ENCODE measurements around the gene POLD3. TPM values are rescaled to one million over a fixed set of nuclear protein-coding genes. Genes with fewer than 3 reads are reported as not detected.

The POLD3 gene
- total RNA-seq, 1 donor from 2014 or later: 16.3 TPM

- Mint-ChIP-seq H3K9me3 (no peaks in the 10 kb centered on the region), H3K4me1 (no peaks in the 10 kb centered on the region), H3K27me3 (no peaks in the 10 kb centered on the region), H3K27ac (no peak overlapping the region), H3K4me3 (no peak overlapping the region), H3K36me3 (ENCODE audit: low read depth) (peaks cover 71% of the 10 kb centered on the region)
- no peak for ATAC-seq (ENCODE audit: low read depth)
- DNase-seq: no peak
- intact Hi-C loops (cut with micrococcal nuclease): no loop called here
- no peak for TF ChIP-seq CTCF (IDR thresholded peaks at IDR 0.05)
- POLR2A ChIA-PET: no interaction called here
- CTCF ChIA-PET: no interaction called here
Measured at GRCh38 chr11:74638869-74639268, 46.5 kb downstream of the POLD3 start.

- Mint-ChIP-seq H3K4me1 (no peaks in the 10 kb centered on the region), H3K36me3 (ENCODE audit: low read depth) (peaks cover 66% of the 10 kb centered on the region), H3K27ac (no peak overlapping the region), H3K27me3 (no peaks in the 10 kb centered on the region), H3K4me3 (no peak overlapping the region), H3K9me3 (no peaks in the 10 kb centered on the region)
- DNase-seq: no peak
- POLR2A ChIA-PET: no interaction called here
- intact Hi-C loops (cut with micrococcal nuclease): no loop called here
- CTCF ChIA-PET: no interaction called here
- TF ChIP-seq CTCF (IDR thresholded peaks at IDR 0.05): no peak
- no peak for ATAC-seq (ENCODE audit: low read depth)
Measured at GRCh38 chr11:74639533-74639932, 47.2 kb downstream of the POLD3 start.

GRCh38 chr11:74641289-74641688 lies 48.9 kb downstream of the POLD3 start:
- H3K27me3 Mint-ChIP-seq: no peaks in the 10 kb centered on the region
- H3K4me3 Mint-ChIP-seq: no peak overlapping the region
- ChIA-PET CTCF (no interaction called here), POLR2A (no interaction called here)
- peaks cover 48% of the 10 kb centered on the region for H3K36me3 Mint-ChIP-seq (ENCODE audit: low read depth)
- no peaks in the 10 kb centered on the region for H3K4me1 Mint-ChIP-seq
- ATAC-seq (ENCODE audit: low read depth) (no peak), DNase-seq (no peak)
- intact Hi-C loops (cut with micrococcal nuclease): no loop called here
- H3K27ac Mint-ChIP-seq: no peak overlapping the region
- TF ChIP-seq CTCF (IDR thresholded peaks at IDR 0.05): no peak
- H3K9me3 Mint-ChIP-seq: no peaks in the 10 kb centered on the region

GRCh38 chr11:74641905-74642304 lies 49.5 kb downstream of the POLD3 start:
- POLR2A ChIA-PET: no interaction called here
- CTCF ChIA-PET: no interaction called here
- H3K27ac Mint-ChIP-seq: no peak overlapping the region
- H3K9me3 Mint-ChIP-seq: no peaks in the 10 kb centered on the region
- intact Hi-C loops (cut with micrococcal nuclease): no loop called here
- no peak overlapping the region for H3K4me3 Mint-ChIP-seq
- ATAC-seq (ENCODE audit: low read depth): no peak
- peaks cover 42% of the 10 kb centered on the region for H3K36me3 Mint-ChIP-seq (ENCODE audit: low read depth)
- TF ChIP-seq CTCF (IDR thresholded peaks at IDR 0.05): no peak
- H3K27me3 Mint-ChIP-seq: no peaks in the 10 kb centered on the region
- DNase-seq: no peak
- no peaks in the 10 kb centered on the region for H3K4me1 Mint-ChIP-seq

- Mint-ChIP-seq H3K4me1 (no peaks in the 10 kb centered on the region), H3K27me3 (no peaks in the 10 kb centered on the region), H3K9me3 (no peaks in the 10 kb centered on the region), H3K4me3 (no peak overlapping the region), H3K36me3 (ENCODE audit: low read depth) (peaks cover 38% of the 10 kb centered on the region), H3K27ac (no peak overlapping the region)
- CTCF ChIA-PET: no interaction called here
- TF ChIP-seq CTCF (IDR thresholded peaks at IDR 0.05): no peak
- POLR2A ChIA-PET: no interaction called here
- intact Hi-C loops (cut with micrococcal nuclease): no loop called here
- DNase-seq (no peak), ATAC-seq (ENCODE audit: low read depth) (no peak)
Measured at GRCh38 chr11:74642912-74643311, 50.5 kb downstream of the POLD3 start.
